ENCODE results near the gene LRRFIP2.

LRRFIP2 gene

GRCh38 chr3:37103103-37103808 is 71.1 kb downstream of the LRRFIP2 start:
- no peaks in the 10 kb centered on the region for H3K4me1 ChIP-seq (ENCODE audit: control insufficient read depth, insufficient read depth, low read length)
- no peak overlapping the region for H3K9ac ChIP-seq (ENCODE audit: low read depth, low read length)
- no peaks in the 10 kb centered on the region for H3K9me3 ChIP-seq (ENCODE audit: control insufficient read depth, insufficient read depth, low read length)
- H3K4me3 ChIP-seq (ENCODE audit: low read depth, low read length) = no peak overlapping the region
- H3K27me3 ChIP-seq (ENCODE audit: control insufficient read depth, insufficient read depth, low read length) = no peaks in the 10 kb centered on the region
- no peaks in the 10 kb centered on the region for H3K36me3 ChIP-seq (ENCODE audit: control insufficient read depth, insufficient read depth, low read length)

DNA sequence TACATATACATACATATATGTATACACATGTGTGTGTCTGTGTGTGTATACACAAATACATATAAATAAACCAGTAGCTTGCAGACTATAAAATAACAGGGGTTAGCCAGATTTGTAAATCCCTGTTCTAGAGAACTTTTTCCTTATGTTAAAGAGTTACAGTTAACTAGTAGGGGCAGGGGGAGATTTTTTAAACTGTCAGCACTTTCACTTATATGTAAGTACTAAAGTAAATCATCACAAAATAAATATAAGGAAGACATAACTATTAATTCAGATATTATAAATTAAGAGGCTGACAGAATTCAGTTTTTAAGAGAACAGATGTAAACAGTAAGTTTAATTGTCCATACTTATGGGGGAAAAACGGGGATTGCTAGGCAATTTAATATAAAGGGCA is 74.0 kb downstream of the LRRFIP2 start:
- no peak overlapping the region for H3K9ac ChIP-seq (ENCODE audit: low read depth, low read length)
- no peaks in the 10 kb centered on the region for H3K4me1 ChIP-seq (ENCODE audit: control insufficient read depth, insufficient read depth, low read length)

GRCh38 chr3:37099469-37099868 is 74.9 kb downstream of the LRRFIP2 start:
- Histone ChIP-seq H3K9me3 (ENCODE audit: control insufficient read depth, insufficient read depth, low read length) (no peaks in the 10 kb centered on the region), H3K4me1 (ENCODE audit: control insufficient read depth, insufficient read depth, low read length) (no peaks in the 10 kb centered on the region), H3K9ac (ENCODE audit: low read depth, low read length) (no peak overlapping the region), H3K4me3 (ENCODE audit: low read depth, low read length) (no peak overlapping the region), H3K27me3 (ENCODE audit: control insufficient read depth, insufficient read depth, low read length) (no peaks in the 10 kb centered on the region), H3K36me3 (ENCODE audit: control insufficient read depth, insufficient read depth, low read length) (no peaks in the 10 kb centered on the region)

More for the DNA sequence above, 74.0 kb downstream of the LRRFIP2 start:
- Histone ChIP-seq H3K4me3 (ENCODE audit: low read depth, low read length) (no peak overlapping the region), H3K9me3 (ENCODE audit: control insufficient read depth, insufficient read depth, low read length) (no peaks in the 10 kb centered on the region), H3K27me3 (ENCODE audit: control insufficient read depth, insufficient read depth, low read length) (no peaks in the 10 kb centered on the region), H3K36me3 (ENCODE audit: control insufficient read depth, insufficient read depth, low read length) (no peaks in the 10 kb centered on the region)

DNA sequence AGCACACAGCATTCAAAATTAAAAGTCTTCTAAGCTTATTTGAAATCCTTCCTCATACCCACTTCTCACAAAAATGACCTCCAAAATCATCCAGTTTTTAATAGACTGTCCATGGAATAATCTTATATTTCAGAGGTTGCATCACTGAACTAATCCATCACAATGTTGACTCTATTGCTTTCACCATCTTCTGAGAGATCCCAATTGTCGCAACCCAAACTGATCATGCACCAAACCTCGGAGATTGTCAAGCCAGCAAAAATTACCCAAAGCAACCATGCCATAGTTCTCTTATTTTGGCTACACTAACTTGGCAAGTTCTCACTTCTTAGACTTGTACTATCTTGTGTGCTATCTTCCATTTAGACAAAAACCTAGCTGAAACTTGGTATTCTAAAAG is 75.5 kb downstream of the LRRFIP2 start:
- H3K9ac ChIP-seq (ENCODE audit: low read depth, low read length) = no peak overlapping the region
- H3K4me3 ChIP-seq (ENCODE audit: low read depth, low read length) = no peak overlapping the region
- H3K36me3 ChIP-seq (ENCODE audit: control insufficient read depth, insufficient read depth, low read length) = no peaks in the 10 kb centered on the region
- no peaks in the 10 kb centered on the region for H3K9me3 ChIP-seq (ENCODE audit: control insufficient read depth, insufficient read depth, low read length)
- H3K27me3 ChIP-seq (ENCODE audit: control insufficient read depth, insufficient read depth, low read length) = no peaks in the 10 kb centered on the region
- no peaks in the 10 kb centered on the region for H3K4me1 ChIP-seq (ENCODE audit: control insufficient read depth, insufficient read depth, low read length)

GRCh38 chr3:37097776-37098175 is 76.6 kb downstream of the LRRFIP2 start:
- Histone ChIP-seq H3K4me3 (ENCODE audit: low read depth, low read length) (no peak overlapping the region), H3K36me3 (ENCODE audit: control insufficient read depth, insufficient read depth, low read length) (no peaks in the 10 kb centered on the region), H3K27me3 (ENCODE audit: control insufficient read depth, insufficient read depth, low read length) (no peaks in the 10 kb centered on the region), H3K9me3 (ENCODE audit: control insufficient read depth, insufficient read depth, low read length) (no peaks in the 10 kb centered on the region), H3K9ac (ENCODE audit: low read depth, low read length) (no peak overlapping the region), H3K4me1 (ENCODE audit: control insufficient read depth, insufficient read depth, low read length) (no peaks in the 10 kb centered on the region)

DNA sequence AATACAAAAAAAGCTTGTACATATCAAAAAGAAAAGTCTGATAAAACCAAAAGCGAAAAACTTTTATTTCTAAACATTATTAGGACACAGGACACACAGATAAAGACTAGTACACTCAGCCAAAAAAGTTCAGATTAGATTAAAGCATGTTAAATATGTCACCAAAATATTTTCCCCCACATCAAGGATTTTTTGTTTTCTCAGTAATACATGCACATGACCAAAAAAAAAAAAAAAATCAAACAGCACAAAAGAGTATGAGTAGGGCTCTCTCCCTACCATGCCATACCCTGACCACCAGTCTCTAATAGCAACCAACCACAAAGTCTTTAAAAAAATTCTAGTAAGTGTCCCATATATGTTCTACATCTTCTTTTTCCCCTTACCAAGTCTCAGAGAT is 77.4 kb downstream of the LRRFIP2 start:
- Histone ChIP-seq H3K4me1 (ENCODE audit: control insufficient read depth, insufficient read depth, low read length) (no peaks in the 10 kb centered on the region), H3K36me3 (ENCODE audit: control insufficient read depth, insufficient read depth, low read length) (no peaks in the 10 kb centered on the region), H3K9ac (ENCODE audit: low read depth, low read length) (no peak overlapping the region), H3K9me3 (ENCODE audit: control insufficient read depth, insufficient read depth, low read length) (no peaks in the 10 kb centered on the region), H3K4me3 (ENCODE audit: low read depth, low read length) (no peak overlapping the region), H3K27me3 (ENCODE audit: control insufficient read depth, insufficient read depth, low read length) (no peaks in the 10 kb centered on the region)

DNA sequence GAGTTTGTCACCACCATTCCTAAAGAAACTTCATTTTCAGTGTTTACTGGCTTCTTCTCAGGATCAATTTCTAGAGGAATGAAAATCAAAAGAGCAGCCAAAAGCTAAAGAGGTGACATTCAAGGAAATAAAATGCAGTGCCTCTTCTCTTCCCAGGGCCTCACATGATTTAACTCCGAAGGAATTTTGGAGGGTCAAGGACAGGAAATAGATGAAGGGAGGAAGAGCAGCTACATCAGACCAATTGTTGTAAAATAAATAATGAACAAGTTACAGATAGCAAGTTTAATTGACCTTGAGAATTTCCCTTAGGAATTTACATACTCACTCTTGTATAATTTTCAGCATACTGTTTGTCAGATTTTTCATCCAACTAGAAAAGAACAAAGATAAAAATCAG is 78.1 kb downstream of the LRRFIP2 start:
- no peaks in the 10 kb centered on the region for H3K27me3 ChIP-seq (ENCODE audit: control insufficient read depth, insufficient read depth, low read length)
- no peaks in the 10 kb centered on the region for H3K4me1 ChIP-seq (ENCODE audit: control insufficient read depth, insufficient read depth, low read length)
- H3K9me3 ChIP-seq (ENCODE audit: control insufficient read depth, insufficient read depth, low read length) = no peaks in the 10 kb centered on the region
- H3K4me3 ChIP-seq (ENCODE audit: low read depth, low read length) = no peak overlapping the region
- no peak overlapping the region for H3K9ac ChIP-seq (ENCODE audit: low read depth, low read length)
- H3K36me3 ChIP-seq (ENCODE audit: control insufficient read depth, insufficient read depth, low read length) = no peaks in the 10 kb centered on the region

- Histone ChIP-seq H3K4me3 (ENCODE audit: low read depth, low read length) (no peak overlapping the region), H3K9me3 (ENCODE audit: control insufficient read depth, insufficient read depth, low read length) (no peaks in the 10 kb centered on the region), H3K36me3 (ENCODE audit: control insufficient read depth, insufficient read depth, low read length) (no peaks in the 10 kb centered on the region), H3K4me1 (ENCODE audit: control insufficient read depth, insufficient read depth, low read length) (no peaks in the 10 kb centered on the region), H3K9ac (ENCODE audit: low read depth, low read length) (no peak overlapping the region), H3K27me3 (ENCODE audit: control insufficient read depth, insufficient read depth, low read length) (no peaks in the 10 kb centered on the region)
These were observed 79.7 kb downstream of the LRRFIP2 start for GRCh38 chr3:37094636-37095035.

DNA sequence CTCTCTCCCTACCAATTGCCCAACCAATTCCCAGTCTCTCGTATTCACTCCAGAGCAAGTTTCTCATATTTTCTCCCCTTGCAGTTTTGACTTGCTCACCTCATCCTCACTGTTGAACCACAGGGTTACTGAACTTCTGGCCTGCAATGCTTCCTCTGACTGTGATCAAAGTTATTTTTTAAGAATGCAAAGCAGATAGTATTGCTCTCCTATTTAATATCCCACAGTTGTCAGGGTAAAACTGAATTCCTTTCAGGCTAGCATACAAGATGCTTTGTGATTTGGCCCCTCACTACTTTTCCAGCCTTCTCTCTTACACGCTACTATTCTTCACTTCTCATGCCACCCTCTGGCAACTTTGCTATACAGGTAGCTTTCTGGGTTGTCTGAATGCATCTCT is 80.9 kb downstream of the LRRFIP2 start:
- no peak overlapping the region for H3K4me3 ChIP-seq (ENCODE audit: low read depth, low read length)
- no peaks in the 10 kb centered on the region for H3K27me3 ChIP-seq (ENCODE audit: control insufficient read depth, insufficient read depth, low read length)
- H3K9ac ChIP-seq (ENCODE audit: low read depth, low read length) = no peak overlapping the region
- no peaks in the 10 kb centered on the region for H3K9me3 ChIP-seq (ENCODE audit: control insufficient read depth, insufficient read depth, low read length)
- H3K4me1 ChIP-seq (ENCODE audit: control insufficient read depth, insufficient read depth, low read length) = no peaks in the 10 kb centered on the region
- H3K36me3 ChIP-seq (ENCODE audit: control insufficient read depth, insufficient read depth, low read length) = no peaks in the 10 kb centered on the region

DNA sequence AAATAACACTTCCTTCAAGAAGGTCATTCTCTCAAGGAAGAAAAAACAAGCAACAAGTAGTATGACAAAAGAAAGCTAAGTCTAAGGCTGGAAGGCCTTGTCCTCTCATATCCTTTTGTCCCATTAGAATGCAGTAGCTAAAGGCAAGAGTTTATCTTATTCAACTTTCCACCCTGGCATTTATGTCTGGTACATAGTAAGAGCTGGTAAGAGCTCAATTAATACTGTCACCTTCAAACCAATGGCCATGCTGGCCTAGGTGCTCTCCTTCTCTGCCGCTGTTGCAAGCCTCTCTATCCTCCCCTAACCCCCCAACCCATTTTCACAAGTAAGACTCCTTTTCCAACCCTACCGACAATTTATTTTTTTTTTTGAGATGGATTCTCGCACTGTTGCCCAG is 81.9 kb downstream of the LRRFIP2 start:
- no peak overlapping the region for H3K4me3 ChIP-seq (ENCODE audit: low read depth, low read length)
- H3K27me3 ChIP-seq (ENCODE audit: control insufficient read depth, insufficient read depth, low read length) = no peaks in the 10 kb centered on the region
- H3K4me1 ChIP-seq (ENCODE audit: control insufficient read depth, insufficient read depth, low read length) = no peaks in the 10 kb centered on the region
- no peaks in the 10 kb centered on the region for H3K36me3 ChIP-seq (ENCODE audit: control insufficient read depth, insufficient read depth, low read length)
- no peaks in the 10 kb centered on the region for H3K9me3 ChIP-seq (ENCODE audit: control insufficient read depth, insufficient read depth, low read length)
- H3K9ac ChIP-seq (ENCODE audit: low read depth, low read length) = no peak overlapping the region

- H3K9me3 ChIP-seq (ENCODE audit: control insufficient read depth, insufficient read depth, low read length) = no peaks in the 10 kb centered on the region
- no peaks in the 10 kb centered on the region for H3K36me3 ChIP-seq (ENCODE audit: control insufficient read depth, insufficient read depth, low read length)
- H3K27me3 ChIP-seq (ENCODE audit: control insufficient read depth, insufficient read depth, low read length) = no peaks in the 10 kb centered on the region
- no peak overlapping the region for H3K9ac ChIP-seq (ENCODE audit: low read depth, low read length)
- no peak overlapping the region for H3K4me3 ChIP-seq (ENCODE audit: low read depth, low read length)
- H3K4me1 ChIP-seq (ENCODE audit: control insufficient read depth, insufficient read depth, low read length) = no peaks in the 10 kb centered on the region
These were observed 86.5 kb downstream of the LRRFIP2 start for GRCh38 chr3:37087870-37088269.

DNA sequence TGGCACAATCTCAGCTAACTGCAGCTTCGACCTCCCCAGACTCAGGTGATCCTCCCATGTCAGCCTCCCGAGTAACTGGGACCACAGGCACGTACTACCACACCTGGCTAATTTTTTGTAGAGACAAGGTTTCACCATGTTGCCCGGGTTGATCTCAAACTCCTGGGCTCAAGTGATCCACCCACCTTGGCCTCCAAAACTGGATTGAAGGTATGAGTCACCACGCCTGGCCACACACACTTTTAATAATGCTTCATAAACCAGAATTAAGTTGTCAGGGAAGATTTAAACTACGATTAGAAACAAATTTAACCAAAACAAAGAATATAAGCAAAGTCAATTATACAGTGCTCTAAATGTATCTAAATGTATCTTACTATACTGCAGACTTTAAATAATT is 87.5 kb downstream of the LRRFIP2 start:
- Histone ChIP-seq H3K36me3 (ENCODE audit: control insufficient read depth, insufficient read depth, low read length) (no peaks in the 10 kb centered on the region), H3K27me3 (ENCODE audit: control insufficient read depth, insufficient read depth, low read length) (no peaks in the 10 kb centered on the region), H3K9ac (ENCODE audit: low read depth, low read length) (no peak overlapping the region), H3K4me1 (ENCODE audit: control insufficient read depth, insufficient read depth, low read length) (no peaks in the 10 kb centered on the region), H3K4me3 (ENCODE audit: low read depth, low read length) (no peak overlapping the region), H3K9me3 (ENCODE audit: control insufficient read depth, insufficient read depth, low read length) (no peaks in the 10 kb centered on the region)

Measured in iPS-15b (cell line).